ENCODE data around the gene INHBA.

The INHBA gene

DNA sequence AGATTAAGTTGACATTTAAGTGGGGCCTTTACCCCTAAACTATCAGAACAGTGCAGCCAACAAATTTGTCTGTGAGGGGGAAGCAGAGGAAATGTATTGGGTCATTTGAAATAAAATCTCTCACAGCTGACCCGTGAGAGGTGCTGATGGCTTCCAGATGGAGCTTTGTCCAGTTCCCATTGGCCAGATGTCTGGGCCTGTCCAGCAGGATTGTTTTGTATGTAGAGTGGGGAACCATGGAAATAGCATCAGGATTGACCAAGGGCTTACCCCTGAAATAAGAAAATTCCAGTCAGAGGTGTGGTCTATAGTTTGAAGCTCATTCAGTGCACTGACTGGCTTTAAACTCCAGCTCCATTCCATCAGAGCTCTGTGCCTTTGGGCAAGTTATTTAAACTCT, 50.6 kb downstream of the INHBA start:
- no peak for DNase-seq (ENCODE audit: low read depth in 1 of 2, low spot score in 1 of 2)
- Histone ChIP-seq H3K27me3 (ENCODE audit: insufficient read depth, poor library complexity, severe bottlenecking) (no peaks in the 10 kb centered on the region), H3K4me3 (replicated peaks; ENCODE audit: insufficient read depth, low read length) (no peak overlapping the region), H3K27ac (replicated peaks) (no peak overlapping the region)
- TF ChIP-seq SPI1 (IDR thresholded peaks at IDR 0.05; ENCODE audit: borderline replicate concordance, low read depth) (no peak), POLR2AphosphoS5 (IDR thresholded peaks at IDR 0.05; ENCODE audit: low read depth) (no peak), GABPA (IDR thresholded peaks at IDR 0.05; ENCODE audit: low read depth) (no peak)
- TF ChIP-seq, protein P1, sequence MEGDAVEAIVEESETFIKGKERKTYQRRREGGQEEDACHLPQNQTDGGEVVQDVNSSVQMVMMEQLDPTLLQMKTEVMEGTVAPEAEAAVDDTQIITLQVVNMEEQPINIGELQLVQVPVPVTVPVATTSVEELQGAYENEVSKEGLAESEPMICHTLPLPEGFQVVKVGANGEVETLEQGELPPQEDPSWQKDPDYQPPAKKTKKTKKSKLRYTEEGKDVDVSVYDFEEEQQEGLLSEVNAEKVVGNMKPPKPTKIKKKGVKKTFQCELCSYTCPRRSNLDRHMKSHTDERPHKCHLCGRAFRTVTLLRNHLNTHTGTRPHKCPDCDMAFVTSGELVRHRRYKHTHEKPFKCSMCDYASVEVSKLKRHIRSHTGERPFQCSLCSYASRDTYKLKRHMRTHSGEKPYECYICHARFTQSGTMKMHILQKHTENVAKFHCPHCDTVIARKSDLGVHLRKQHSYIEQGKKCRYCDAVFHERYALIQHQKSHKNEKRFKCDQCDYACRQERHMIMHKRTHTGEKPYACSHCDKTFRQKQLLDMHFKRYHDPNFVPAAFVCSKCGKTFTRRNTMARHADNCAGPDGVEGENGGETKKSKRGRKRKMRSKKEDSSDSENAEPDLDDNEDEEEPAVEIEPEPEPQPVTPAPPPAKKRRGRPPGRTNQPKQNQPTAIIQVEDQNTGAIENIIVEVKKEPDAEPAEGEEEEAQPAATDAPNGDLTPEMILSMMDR (IDR thresholded peaks at IDR 0.05; ENCODE audit: insufficient read depth, low read length): no peak
- TF ChIP-seq, protein P2, sequence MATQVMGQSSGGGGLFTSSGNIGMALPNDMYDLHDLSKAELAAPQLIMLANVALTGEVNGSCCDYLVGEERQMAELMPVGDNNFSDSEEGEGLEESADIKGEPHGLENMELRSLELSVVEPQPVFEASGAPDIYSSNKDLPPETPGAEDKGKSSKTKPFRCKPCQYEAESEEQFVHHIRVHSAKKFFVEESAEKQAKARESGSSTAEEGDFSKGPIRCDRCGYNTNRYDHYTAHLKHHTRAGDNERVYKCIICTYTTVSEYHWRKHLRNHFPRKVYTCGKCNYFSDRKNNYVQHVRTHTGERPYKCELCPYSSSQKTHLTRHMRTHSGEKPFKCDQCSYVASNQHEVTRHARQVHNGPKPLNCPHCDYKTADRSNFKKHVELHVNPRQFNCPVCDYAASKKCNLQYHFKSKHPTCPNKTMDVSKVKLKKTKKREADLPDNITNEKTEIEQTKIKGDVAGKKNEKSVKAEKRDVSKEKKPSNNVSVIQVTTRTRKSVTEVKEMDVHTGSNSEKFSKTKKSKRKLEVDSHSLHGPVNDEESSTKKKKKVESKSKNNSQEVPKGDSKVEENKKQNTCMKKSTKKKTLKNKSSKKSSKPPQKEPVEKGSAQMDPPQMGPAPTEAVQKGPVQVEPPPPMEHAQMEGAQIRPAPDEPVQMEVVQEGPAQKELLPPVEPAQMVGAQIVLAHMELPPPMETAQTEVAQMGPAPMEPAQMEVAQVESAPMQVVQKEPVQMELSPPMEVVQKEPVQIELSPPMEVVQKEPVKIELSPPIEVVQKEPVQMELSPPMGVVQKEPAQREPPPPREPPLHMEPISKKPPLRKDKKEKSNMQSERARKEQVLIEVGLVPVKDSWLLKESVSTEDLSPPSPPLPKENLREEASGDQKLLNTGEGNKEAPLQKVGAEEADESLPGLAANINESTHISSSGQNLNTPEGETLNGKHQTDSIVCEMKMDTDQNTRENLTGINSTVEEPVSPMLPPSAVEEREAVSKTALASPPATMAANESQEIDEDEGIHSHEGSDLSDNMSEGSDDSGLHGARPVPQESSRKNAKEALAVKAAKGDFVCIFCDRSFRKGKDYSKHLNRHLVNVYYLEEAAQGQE (IDR thresholded peaks at IDR 0.05; ENCODE audit: insufficient replicate concordance, low read depth): no peak

DNA sequence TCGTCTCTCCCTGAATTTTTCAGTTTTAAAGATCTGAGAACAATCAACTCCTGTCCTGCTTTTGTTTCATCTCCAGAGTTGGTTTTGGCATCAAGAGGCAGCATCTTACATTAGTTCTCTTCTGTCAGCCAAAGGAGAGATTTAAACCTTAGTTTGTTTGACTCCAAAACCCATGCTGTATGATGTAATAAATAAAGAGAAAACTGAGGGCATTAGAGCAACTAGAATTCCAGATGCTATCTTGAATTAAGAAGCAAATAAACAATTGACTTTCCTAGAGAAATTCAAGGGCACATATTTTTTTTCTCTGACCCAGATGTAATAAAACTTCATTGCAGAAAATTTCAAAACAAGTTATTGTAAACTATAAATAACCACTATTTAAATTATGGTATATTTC, 54.4 kb downstream of the INHBA start:
- H3K4me3 ChIP-seq (replicated peaks; ENCODE audit: insufficient read depth, low read length): no peak overlapping the region
- no peak for TF ChIP-seq SPI1 (IDR thresholded peaks at IDR 0.05; ENCODE audit: borderline replicate concordance, low read depth)
- TF ChIP-seq, protein P1 (IDR thresholded peaks at IDR 0.05; ENCODE audit: insufficient read depth, low read length): no peak
- DNase-seq (ENCODE audit: low read depth in 1 of 2, low spot score in 1 of 2): no peak
- no peak overlapping the region for H3K27ac ChIP-seq (replicated peaks)
- H3K27me3 ChIP-seq (ENCODE audit: insufficient read depth, poor library complexity, severe bottlenecking): peaks cover 2% of the 10 kb centered on the region

DNA sequence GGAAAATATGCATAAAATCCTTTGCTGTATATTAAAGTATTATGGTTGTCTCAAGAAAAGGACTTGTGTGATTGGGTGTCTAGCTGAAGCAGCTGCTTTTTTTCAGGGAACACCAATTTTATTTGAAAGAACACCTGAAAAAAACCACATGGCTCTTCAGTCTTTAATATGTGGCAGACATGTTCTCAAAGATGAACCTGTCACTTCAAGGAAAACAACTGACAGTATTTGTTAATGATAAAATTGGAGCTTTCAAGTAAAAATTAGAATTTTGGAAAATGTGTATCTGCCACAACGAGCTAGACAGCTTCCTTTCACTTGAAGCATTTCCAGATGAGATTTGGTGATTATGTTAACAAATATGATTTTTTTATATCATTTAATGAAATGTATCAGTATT, 59.3 kb downstream of the INHBA start:
- TF ChIP-seq GABPA (IDR thresholded peaks at IDR 0.05; ENCODE audit: low read depth): no peak
- TF ChIP-seq, protein P1 (IDR thresholded peaks at IDR 0.05; ENCODE audit: insufficient read depth, low read length): no peak
- TF ChIP-seq, protein P2 (IDR thresholded peaks at IDR 0.05; ENCODE audit: insufficient replicate concordance, low read depth): no peak
- TF ChIP-seq POLR2AphosphoS5 (IDR thresholded peaks at IDR 0.05; ENCODE audit: low read depth): no peak
- TF ChIP-seq SPI1 (IDR thresholded peaks at IDR 0.05; ENCODE audit: borderline replicate concordance, low read depth): no peak
- Histone ChIP-seq H3K27ac (replicated peaks) (no peak overlapping the region), H3K27me3 (ENCODE audit: insufficient read depth, poor library complexity, severe bottlenecking) (peaks cover 2% of the 10 kb centered on the region), H3K4me3 (replicated peaks; ENCODE audit: insufficient read depth, low read length) (no peak overlapping the region)
- DNase-seq (ENCODE audit: low read depth in 1 of 2, low spot score in 1 of 2): no peak

DNA sequence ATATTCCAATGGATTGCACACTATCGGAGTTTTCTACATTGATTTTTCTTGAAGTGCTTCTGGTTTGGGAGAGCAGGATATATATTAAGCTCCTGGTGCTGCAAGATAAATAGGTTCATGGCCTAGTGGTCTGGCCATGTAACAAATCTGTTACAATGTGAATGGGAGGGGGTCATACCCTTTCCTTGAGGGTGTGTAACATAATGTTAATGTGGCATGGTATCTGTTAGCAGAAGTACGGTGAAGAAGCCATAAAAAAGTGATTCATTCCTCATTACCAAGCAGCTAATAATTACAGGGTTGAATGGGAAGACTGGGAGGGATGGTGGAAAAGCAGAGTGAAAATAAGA, 61.2 kb downstream of the INHBA start:
- no peak for TF ChIP-seq GABPA (IDR thresholded peaks at IDR 0.05; ENCODE audit: low read depth)
- TF ChIP-seq POLR2AphosphoS5 (IDR thresholded peaks at IDR 0.05; ENCODE audit: low read depth): no peak
- TF ChIP-seq, protein P2 (IDR thresholded peaks at IDR 0.05; ENCODE audit: insufficient replicate concordance, low read depth): no peak
- TF ChIP-seq, protein P1 (IDR thresholded peaks at IDR 0.05; ENCODE audit: insufficient read depth, low read length): no peak
- no peak for TF ChIP-seq SPI1 (IDR thresholded peaks at IDR 0.05; ENCODE audit: borderline replicate concordance, low read depth)
- H3K4me3 ChIP-seq (replicated peaks; ENCODE audit: insufficient read depth, low read length): no peak overlapping the region
- no peak for DNase-seq (ENCODE audit: low read depth in 1 of 2, low spot score in 1 of 2)

More for the DNA sequence above, 61.2 kb downstream of the INHBA start:
- no peak overlapping the region for H3K27ac ChIP-seq (replicated peaks)
- peaks cover 2% of the 10 kb centered on the region for H3K27me3 ChIP-seq (ENCODE audit: insufficient read depth, poor library complexity, severe bottlenecking)

Measured in HL-60 (cell line).